GM12878 (cell line): Measurements from ENCODE around the gene PPARD. TPM values are rescaled to one million over a fixed set of nuclear protein-coding genes. Genes with fewer than 3 reads are reported as not detected.

Experiments used
- ATAC-seq: fragments of 200-7000 bp; cut with Tn5 transposase; 3 replicates; pipeline ENCODE4 v1.9.1; 2020; ENCODE audit warnings: mild to moderate bottlenecking, moderate library complexity
- BruUV-seq: library from RNA; stranded (reverse); fragments of 400-500 nt; replicated peaks from 2 replicates; lab custom pipeline; 2021; lab: Mats Ljungman, UMichigan
- CTCF ChIA-PET: fragments of 300-600 bp; sonication (Branson Sonifier 250); formaldehyde crosslinking; extraction: SDS; loops from one replicate; lab custom pipeline; 2021; ENCODE audit warnings: inconsistent platforms; lab: Yijun Ruan, JAX
- POLR2A ChIA-PET: fragments of 350-600 bp; formaldehyde crosslinking; extraction: SDS; loops from one replicate; lab custom pipeline; 2021; ENCODE audit warnings: inconsistent platforms; lab: Charles Lee
- RAD21 ChIA-PET: fragments of 300-600 bp; sonication (Branson Sonifier 250); formaldehyde crosslinking; loops from one replicate; lab custom pipeline; 2023; ENCODE audit warnings: antibody characterized with exemption; ENCODE audit not compliant: unreplicated experiment; lab: Charles Lee
- SMC1A ChIA-PET: fragments of 300-600 bp; sonication (Branson Sonifier 250); formaldehyde crosslinking; loops from one replicate; lab custom pipeline; 2023; ENCODE audit not compliant: unreplicated experiment, uncharacterized antibody; lab: Charles Lee
- DNase-seq: peaks from one replicate; pipeline ENCODE4 v3.0.0-alpha.2; 2011; ENCODE audit warnings: low read depth, low spot score
- FAIRE-seq: peaks from 3 replicates; lab custom pipeline; 2011; peaks lifted over from hg19 to GRCh38; lab: Jason Lieb, UNC
- H2AFZ ChIP-seq: 2 replicates; pipeline ENCODE4 v1.6.0; 2011; ENCODE audit warnings: low read depth, low read length, control low read depth; ENCODE audit not compliant: control insufficient read depth
- H3K27ac ChIP-seq: 2 replicates; pipeline ENCODE4 v1.5.1; 2011; ENCODE audit warnings: control low read depth; ENCODE audit not compliant: control insufficient read depth, insufficient read depth
- H3K27me3 ChIP-seq, 2 experiments: replicated peaks in 1 of 2; 2 replicates each; pipeline versions ENCODE4 v1.6.0 to v1.6.1; 2011; ENCODE audit warnings: low read length in 1 of 2; ENCODE audit not compliant: control insufficient read depth in 2 of 2, insufficient read depth in 2 of 2
- H3K36me3 ChIP-seq, 2 experiments: 2 replicates each; pipeline ENCODE4 v1.5.1; 2011; ENCODE audit warnings: low read length in 1 of 2; ENCODE audit not compliant: control insufficient read depth in 2 of 2, insufficient read depth in 2 of 2
- H3K4me1 ChIP-seq: 2 replicates; pipeline ENCODE4 v1.6.1; 2011; ENCODE audit warnings: mild to moderate bottlenecking, low read length, moderate library complexity, mixed read lengths; ENCODE audit not compliant: control insufficient read depth, insufficient read depth
- H3K4me2 ChIP-seq: 2 replicates; pipeline ENCODE4 v1.6.0; 2011; ENCODE audit warnings: control low read depth; ENCODE audit not compliant: control insufficient read depth, insufficient read depth
- H3K4me3 ChIP-seq: fragments of 200-600 bp; sonication (generic); 2 replicates; pipeline ENCODE4 v1.5.1; 2016
- H3K79me2 ChIP-seq: 2 replicates; pipeline ENCODE4 v1.6.0; 2011; ENCODE audit warnings: low read length; ENCODE audit not compliant: control insufficient read depth, insufficient read depth
- H3K9ac ChIP-seq: 2 replicates; pipeline ENCODE4 v1.8.0; 2011; ENCODE audit warnings: low read length, control low read depth, mixed read lengths; ENCODE audit not compliant: control insufficient read depth, insufficient read depth
- H3K9me3 ChIP-seq: replicated peaks from 3 replicates; pipeline ENCODE4 v1.5.1; 2011; ENCODE audit warnings: mild to moderate bottlenecking, low read length; ENCODE audit not compliant: control insufficient read depth, insufficient read depth
- H4K20me1 ChIP-seq: 2 replicates; pipeline ENCODE4 v1.6.0; 2011; ENCODE audit not compliant: control insufficient read depth, insufficient read depth
- CEBPZ ChIP-seq: fragments of 150-350 bp; IDR thresholded peaks from 2 replicates; pipeline ENCODE4 v1.6.1; 2016; ENCODE audit warnings: low read depth, low read length
- HDGF ChIP-seq: fragments of 450-650 bp; IDR thresholded peaks from 2 replicates; pipeline ENCODE4 v1.6.1; 2016; ENCODE audit warnings: antibody characterized with exemption
- IKZF2 ChIP-seq, 2 experiments: fragments of 450-650 bp; IDR thresholded peaks; 2 replicates each; pipeline ENCODE4 v1.6.1; 2017; ENCODE audit warnings: mild to moderate bottlenecking in 2 of 2, moderate library complexity in 2 of 2
- NBN ChIP-seq: fragments of 450-650 bp; IDR thresholded peaks from 2 replicates; pipeline ENCODE4 v1.6.1; 2016
- POLR2AphosphoS5 ChIP-seq: IDR thresholded peaks from 2 replicates; pipeline ENCODE4 v1.6.1; 2011; ENCODE audit warnings: mild to moderate bottlenecking, low read length, inconsistent platforms
- SMARCA5 ChIP-seq: fragments of 450-650 bp; IDR thresholded peaks from 2 replicates; pipeline ENCODE4 v1.6.1; 2017; ENCODE audit warnings: mild to moderate bottlenecking
- SUZ12 ChIP-seq: fragments of 200-600 bp; sonication (generic); IDR thresholded peaks from one replicate; pipeline ENCODE4 v1.6.1; 2018; ENCODE audit warnings: antibody characterized with exemption, mild to moderate bottlenecking; ENCODE audit not compliant: unreplicated experiment
- YBX1 ChIP-seq: fragments of 450-650 bp; IDR thresholded peaks from 2 replicates; pipeline ENCODE4 v1.6.1; 2016; ENCODE audit warnings: antibody characterized with exemption
- WGBS: methylation state at CpG from one replicate; pipeline ENCODE4 v1.1.6; 2016; ENCODE audit warnings: low lambda C conversion rate; ENCODE audit not compliant: insufficient replicate concordance, insufficient coverage; ENCODE audit errors: missing lambda C conversion rate; 5-methylcytosine and 5-hydroxymethylcytosine counted together
- in situ Hi-C: fragments of 300-500 bp; cut with MboI; formaldehyde crosslinking; loops from 9 replicates; pipeline ENCODE4 v1.14.3; 2018; ENCODE audit warnings: mixed read lengths
- intact Hi-C: fragments of 100-400 bp; cut with micrococcal nuclease; formaldehyde crosslinking; loops from one replicate; pipeline ENCODE4 v1.14.2; 2022; ENCODE audit not compliant: unreplicated experiment
- polyA plus RNA-seq, 11 experiments: library from polyadenylated mRNA; depleted of rRNA in 4 of 11; unstranded in 6 of 11; stranded (reverse) in 5 of 11; fragments of >200 nt; fragmentation: Nextera tagmentation in 4 of 11; fragmentation: Illumina TruSeq in 1 of 11; extraction: Ambion mirVana in 4 of 11; extraction: Trizol in 1 of 11; gene quantifications; 1 replicate in 1 of 11; 2 replicates in 10 of 11; pipeline versions ENCODE4 v1.2.1 to v1.2.3, GENCODE V29; 2011 to 2016; ENCODE audit warnings: inconsistent platforms in 2 of 11, missing spikeins in 2 of 11, low read depth in 1 of 11
- total RNA-seq, 4 experiments: library from RNA; depleted of rRNA in 3 of 4; stranded (reverse); fragments of >200 nt in 3 of 4; fragmentation: Illumina TruSeq in 1 of 4; extraction: Trizol in 1 of 4; gene quantifications; 2 replicates each; pipeline versions ENCODE4 v1.2.1 to v1.2.3, GENCODE V29; 2013 to 2021
- TF ChIP-seq, protein P1 (sequence below): fragments of 150-350 bp; IDR thresholded peaks from 2 replicates; pipeline ENCODE4 v1.6.1; 2014; ENCODE audit warnings: mild to moderate bottlenecking, low read depth, low read length
- TF ChIP-seq, protein P2 (sequence below): fragments of 450-650 bp; IDR thresholded peaks from 2 replicates; pipeline ENCODE4 v1.6.1; 2018; ENCODE audit warnings: mild to moderate bottlenecking, low read depth, moderate library complexity; ENCODE audit not compliant: partially characterized antibody

PPARD gene
- total and polyA plus RNA-seq, 10 of the 15 experiments (the other 5 are each of a cell fraction or from before 2014, with no cell fraction given): 0.05 to 12.6 (median 6.7) TPM

DNA sequence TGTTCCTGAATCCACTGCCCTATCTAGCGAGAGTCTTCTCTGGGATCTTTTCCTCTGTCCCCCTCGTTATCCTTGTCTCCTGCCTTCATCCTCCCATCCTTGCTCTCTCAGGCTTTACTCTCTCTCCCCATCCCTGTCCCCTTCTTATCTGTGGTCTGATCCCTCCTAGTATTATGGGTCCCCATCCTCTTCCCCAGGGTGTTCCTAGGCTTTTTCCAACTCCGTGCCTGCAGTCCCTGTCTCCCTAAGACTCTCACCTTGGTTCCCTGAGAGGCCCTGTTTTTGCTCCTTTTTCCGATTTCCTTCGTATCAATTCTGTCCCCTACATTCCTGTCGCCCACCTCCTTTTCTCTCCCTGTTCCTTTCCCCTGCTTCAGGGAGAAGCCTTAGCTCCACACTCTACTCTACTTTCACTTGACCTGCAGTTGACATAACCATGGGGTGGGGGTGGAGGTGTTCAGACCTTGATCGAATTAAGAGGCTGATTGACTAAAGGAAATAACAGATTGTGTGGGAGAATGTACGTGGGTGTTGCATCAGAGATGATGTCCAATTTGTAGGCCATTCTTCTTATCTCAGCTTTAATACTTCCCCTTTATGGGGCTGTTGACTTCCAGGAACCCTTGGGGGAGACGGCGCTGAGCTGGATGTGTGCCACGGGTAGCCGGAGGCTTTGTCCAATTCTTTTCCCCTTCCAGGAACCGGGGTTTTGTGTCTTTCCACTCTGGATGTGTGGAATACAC is 905 bp downstream of the PPARD start:
- SMC1A ChIA-PET: interaction anchor here (0.6 to 5.8 kb wide), 11 partner anchors 29 to 401 kb away, joined by 3 to 116 read pairs (median 4); partner anchors contain the start of genes DEF6, FANCE and RPL10A
- RAD21 ChIA-PET: interaction anchor here (0.6 to 5.8 kb wide), 12 partner anchors 44 to 378 kb away, joined by 3 to 125 read pairs (median 4); partner anchors contain the start of genes DEF6, FANCE and RPL10A
- 0 out of 4 replicates have a peak, but pooled peaks cover 0 to 3% of the 10 kb centered on the region in 2 experiments for H3K36me3 ChIP-seq
- intact Hi-C loops: loop anchor here (2.0 to 10.0 kb wide), 2 partner anchors 60 to 392 kb away; partner anchors contain the start of gene ARMC12
- WGBS: 32% methylated on average over 13 of the region's 13 CpGs
- TF ChIP-seq, protein P1, sequence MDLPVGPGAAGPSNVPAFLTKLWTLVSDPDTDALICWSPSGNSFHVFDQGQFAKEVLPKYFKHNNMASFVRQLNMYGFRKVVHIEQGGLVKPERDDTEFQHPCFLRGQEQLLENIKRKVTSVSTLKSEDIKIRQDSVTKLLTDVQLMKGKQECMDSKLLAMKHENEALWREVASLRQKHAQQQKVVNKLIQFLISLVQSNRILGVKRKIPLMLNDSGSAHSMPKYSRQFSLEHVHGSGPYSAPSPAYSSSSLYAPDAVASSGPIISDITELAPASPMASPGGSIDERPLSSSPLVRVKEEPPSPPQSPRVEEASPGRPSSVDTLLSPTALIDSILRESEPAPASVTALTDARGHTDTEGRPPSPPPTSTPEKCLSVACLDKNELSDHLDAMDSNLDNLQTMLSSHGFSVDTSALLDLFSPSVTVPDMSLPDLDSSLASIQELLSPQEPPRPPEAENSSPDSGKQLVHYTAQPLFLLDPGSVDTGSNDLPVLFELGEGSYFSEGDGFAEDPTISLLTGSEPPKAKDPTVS: no peak
- TF ChIP-seq HDGF (0 out of 2 replicates have a peak, but pooled peaks have one; percentile 58), IKZF2 (IDR thresholded peaks at IDR 0.05) (peak in 1 of 2 experiments; percentile 25), CEBPZ (no peak), POLR2AphosphoS5 (no peak), SUZ12 (no peak), SMARCA5 (no peak), YBX1 (0 out of 2 replicates have a peak, but pooled peaks have one; percentile 8), NBN (0 out of 2 replicates have a peak, but pooled peaks have one; percentile 12)
- TF ChIP-seq, protein P2, sequence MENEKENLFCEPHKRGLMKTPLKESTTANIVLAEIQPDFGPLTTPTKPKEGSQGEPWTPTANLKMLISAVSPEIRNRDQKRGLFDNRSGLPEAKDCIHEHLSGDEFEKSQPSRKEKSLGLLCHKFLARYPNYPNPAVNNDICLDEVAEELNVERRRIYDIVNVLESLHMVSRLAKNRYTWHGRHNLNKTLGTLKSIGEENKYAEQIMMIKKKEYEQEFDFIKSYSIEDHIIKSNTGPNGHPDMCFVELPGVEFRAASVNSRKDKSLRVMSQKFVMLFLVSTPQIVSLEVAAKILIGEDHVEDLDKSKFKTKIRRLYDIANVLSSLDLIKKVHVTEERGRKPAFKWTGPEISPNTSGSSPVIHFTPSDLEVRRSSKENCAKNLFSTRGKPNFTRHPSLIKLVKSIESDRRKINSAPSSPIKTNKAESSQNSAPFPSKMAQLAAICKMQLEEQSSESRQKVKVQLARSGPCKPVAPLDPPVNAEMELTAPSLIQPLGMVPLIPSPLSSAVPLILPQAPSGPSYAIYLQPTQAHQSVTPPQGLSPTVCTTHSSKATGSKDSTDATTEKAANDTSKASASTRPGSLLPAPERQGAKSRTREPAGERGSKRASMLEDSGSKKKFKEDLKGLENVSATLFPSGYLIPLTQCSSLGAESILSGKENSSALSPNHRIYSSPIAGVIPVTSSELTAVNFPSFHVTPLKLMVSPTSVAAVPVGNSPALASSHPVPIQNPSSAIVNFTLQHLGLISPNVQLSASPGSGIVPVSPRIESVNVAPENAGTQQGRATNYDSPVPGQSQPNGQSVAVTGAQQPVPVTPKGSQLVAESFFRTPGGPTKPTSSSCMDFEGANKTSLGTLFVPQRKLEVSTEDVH: no peak
- TF ChIP-seq, all 136 proteins: peak for 4
- Histone ChIP-seq H3K4me3 (peak overlapping the region; percentile 84), H3K4me1 (peaks cover 4% of the 10 kb centered on the region), H3K9ac (peak overlapping the region; percentile 81), H2AFZ (peak overlapping the region; percentile 71), H3K4me2 (peak overlapping the region; percentile 98), H3K9me3 (no peaks in the 10 kb centered on the region), H3K79me2 (peaks cover 34% of the 10 kb centered on the region), H3K27ac (peak overlapping the region; percentile 70), H3K27me3 (no peaks in the 10 kb centered on the region), H4K20me1 (no peaks in the 10 kb centered on the region)
- POLR2A ChIA-PET: interaction anchor here (0.5 to 1.3 kb wide), 7 partner anchors 20 to 396 kb away, joined by 3 to 4 read pairs (median 3); no protein-coding TSS in a partner anchor
- TSS peak; percentile 64 for BruUV-seq
- in situ Hi-C loops: loop anchor here (5.0 kb wide), 1 partner anchor 109 kb away; the partner anchor contains the start of gene FANCE
- CTCF ChIA-PET: interaction anchor here (0.7 to 6.8 kb wide), 12 partner anchors 9 to 134 kb away, joined by 3 to 177 read pairs (median 4); partner anchors contain the start of genes DEF6, FANCE, RPL10A and ZNF76
- FAIRE-seq: peak; percentile 49
- no peak for DNase-seq
- peak; percentile 8 for ATAC-seq
